HCT116 (cell line): Measurements from ENCODE around the gene TMEM9. TPM values are rescaled to one million over a fixed set of nuclear protein-coding genes. Genes with fewer than 3 reads are reported as not detected.

Source experiments
- ATAC-seq: fragments of 200-7000 bp; cut with Tn5 transposase; 2 replicates; pipeline ENCODE4 v1.9.1; 2020; ENCODE audit warnings: mild to moderate bottlenecking, moderate library complexity
- BruUV-seq: library from RNA; stranded (reverse); fragments of 400-500 nt; replicated peaks from 2 replicates; lab custom pipeline; 2021; lab: Mats Ljungman, UMichigan
- CTCF ChIA-PET: fragments of 300-600 bp; sonication (Branson Sonifier 250); formaldehyde crosslinking; loops from one replicate; lab custom pipeline; 2021; ENCODE audit warnings: antibody characterized with exemption; lab: Charles Lee
- POLR2A ChIA-PET: fragments of 300-600, 350-600 bp; sonication (Branson Sonifier 250); formaldehyde crosslinking; loops from one replicate; lab custom pipeline; 2021; ENCODE audit warnings: antibody characterized with exemption; lab: Charles Lee
- RAD21 ChIA-PET, 2 experiments: fragments of 300-600 bp; sonication (Branson Sonifier 250); formaldehyde crosslinking; loops; one replicate each; lab custom pipeline; 2023; ENCODE audit warnings: low total read pairs in 2 of 2; ENCODE audit not compliant: uncharacterized antibody in 2 of 2, unreplicated experiment in 2 of 2, low non-redundant PET in 1 of 2; lab: Charles Lee
- DNase-seq: peaks from one replicate; pipeline ENCODE4 v3.0.0-alpha.2; 2010; ENCODE audit warnings: low read depth, low spot score
- H2AFZ ChIP-seq: fragments of 200-600 bp; shearing (Covaris generic), sonication (generic); 2 replicates; pipeline ENCODE4 v1.6.1; 2017; ENCODE audit warnings: low read depth, mixed run types, mixed read lengths, antibody characterized with exemption, low read length; ENCODE audit not compliant: poor library complexity, severe bottlenecking
- H3K27ac ChIP-seq: 2 replicates; pipeline ENCODE4 v1.5.1; 2012; ENCODE audit warnings: low read depth, low read length
- H3K27me3 ChIP-seq: fragments of 200-600 bp; sonication (generic); 2 replicates; pipeline ENCODE4 v1.6.1; 2016; ENCODE audit warnings: mixed run types, low read length, mixed read lengths; ENCODE audit not compliant: insufficient read depth
- H3K36me3 ChIP-seq, 2 experiments: fragments of 200-500 bp in 1 of 2; fragments of 200-600 bp in 1 of 2; sonication (Bioruptor generic) in 1 of 2; sonication (generic) in 1 of 2; 2 replicates each; pipeline versions ENCODE4 v1.5.1 to v1.6.1; 2014 to 2016; ENCODE audit warnings: low read length in 2 of 2, inconsistent platforms in 1 of 2, mixed read lengths in 1 of 2, mixed run types in 1 of 2; ENCODE audit not compliant: insufficient read depth in 2 of 2, control insufficient read depth in 1 of 2
- H3K4me1 ChIP-seq, 2 experiments: fragments of 200-600 bp in 1 of 2; sonication (generic) in 1 of 2; 2 replicates each; pipeline versions ENCODE4 v1.5.1 to v1.6.1; 2012 to 2017; ENCODE audit warnings: low read length in 2 of 2, inconsistent platforms in 1 of 2, mild to moderate bottlenecking in 1 of 2, mixed read lengths in 1 of 2, mixed run types in 1 of 2, moderate library complexity in 1 of 2; ENCODE audit not compliant: insufficient read depth in 2 of 2, control insufficient read depth in 1 of 2
- H3K4me2 ChIP-seq: fragments of 200-600 bp; sonication (generic); 2 replicates; pipeline ENCODE4 v1.6.1; 2017; ENCODE audit warnings: mixed run types, low read length, mixed read lengths
- H3K4me3 ChIP-seq, 2 experiments: fragments of 200-600 bp in 1 of 2; sonication (generic) in 1 of 2; replicated peaks in 1 of 2; 2 replicates each; pipeline ENCODE4 v1.5.1; 2011 to 2016; ENCODE audit warnings: low read length in 2 of 2, control low read depth in 1 of 2, low read depth in 1 of 2, mild to moderate bottlenecking in 1 of 2, mixed read lengths in 1 of 2, mixed run types in 1 of 2
- H3K79me2 ChIP-seq: fragments of 200-600 bp; sonication (generic); 2 replicates; pipeline ENCODE4 v1.6.1; 2017; ENCODE audit warnings: mild to moderate bottlenecking, mixed run types, low read length, moderate library complexity, mixed read lengths; ENCODE audit not compliant: insufficient read depth
- H3K9ac ChIP-seq: fragments of 200-600 bp; sonication (generic); 2 replicates; pipeline ENCODE4 v1.6.1; 2016; ENCODE audit warnings: low read length, mixed read lengths
- H3K9me2 ChIP-seq: fragments of 200-600 bp; sonication (generic), shearing (Covaris generic); 2 replicates; pipeline ENCODE4 v1.6.1; 2017; ENCODE audit warnings: mixed run types, mild to moderate bottlenecking, moderate library complexity; ENCODE audit not compliant: insufficient read depth
- H3K9me3 ChIP-seq, 2 experiments: fragments of 200-500 bp in 1 of 2; fragments of 200-600 bp in 1 of 2; sonication (Bioruptor generic) in 1 of 2; sonication (generic) in 1 of 2; 2 replicates each; pipeline ENCODE4 v1.6.1; 2014 to 2017; ENCODE audit warnings: low read length in 2 of 2, mixed read lengths in 2 of 2, inconsistent platforms in 1 of 2, low read depth in 1 of 2, mild to moderate bottlenecking in 1 of 2, mixed run types in 1 of 2, moderate library complexity in 1 of 2; ENCODE audit not compliant: control insufficient read depth in 1 of 2, insufficient read depth in 1 of 2
- H4K20me1 ChIP-seq: fragments of 200-600 bp; sonication (generic), shearing (Covaris generic); 2 replicates; pipeline ENCODE4 v1.6.1; 2017; ENCODE audit warnings: mixed run types, mild to moderate bottlenecking, moderate library complexity; ENCODE audit not compliant: insufficient read depth
- CBX3 ChIP-seq: IDR thresholded peaks from 2 replicates; pipeline ENCODE4 v1.6.1; 2012; ENCODE audit warnings: low read depth
- EGR1 ChIP-seq: IDR thresholded peaks from 2 replicates; pipeline ENCODE4 v1.6.1; 2012; ENCODE audit warnings: low read depth
- EZH2 ChIP-seq: fragments of 200-600 bp; sonication (generic); IDR thresholded peaks from 2 replicates; pipeline ENCODE4 v1.6.1; 2017; ENCODE audit warnings: antibody characterized with exemption, mixed run types
- SP1 ChIP-seq: IDR thresholded peaks from 2 replicates; pipeline ENCODE4 v1.6.1; 2012; ENCODE audit warnings: low read depth
- TCF7L2 ChIP-seq: IDR thresholded peaks from 2 replicates; pipeline ENCODE4 v1.7.0; 2011; ENCODE audit warnings: borderline replicate concordance, inconsistent platforms; ENCODE audit not compliant: insufficient read depth, insufficient read length; ENCODE audit errors: extremely low read depth
- ZFX ChIP-seq: fragments of 450-650 bp; IDR thresholded peaks from 2 replicates; pipeline ENCODE4 v1.6.1; 2017
- ZNF274 ChIP-seq: fragments of 200-500 bp; sonication (Bioruptor generic); IDR thresholded peaks from 2 replicates; pipeline ENCODE4 v1.6.1; 2014; ENCODE audit warnings: mild to moderate bottlenecking, low read depth, low read length, inconsistent platforms
- intact Hi-C: fragments of 100-400 bp; cut with micrococcal nuclease; formaldehyde crosslinking; loops from 2 replicates; pipeline ENCODE4 v1.10.0; 2022
- total RNA-seq: library from RNA; stranded (reverse); gene quantifications from one replicate; pipeline ENCODE4 v1.2.1, GENCODE V29; 2021; ENCODE audit not compliant: unreplicated experiment
- TF ChIP-seq, protein P1 (sequence below), 3 experiments: fragments of 200-600 bp in 1 of 3; sonication (generic) in 1 of 3; IDR thresholded peaks in 2 of 3; conservative IDR thresholded peaks in 1 of 3; 2 replicates each; pipeline ENCODE4 v1.5.1; 2012 to 2017; ENCODE audit warnings: low read depth in 2 of 3, low read length in 2 of 3, antibody characterized with exemption in 1 of 3, borderline replicate concordance in 1 of 3, control low read depth in 1 of 3, mild to moderate bottlenecking in 1 of 3, mixed read lengths in 1 of 3, mixed run types in 1 of 3, moderate library complexity in 1 of 3; ENCODE audit not compliant: insufficient read depth in 1 of 3
- TF ChIP-seq, protein P2 (sequence below): IDR thresholded peaks from 2 replicates; pipeline ENCODE4 v1.6.1; 2012

TMEM9 gene
- total RNA-seq, 1 experiment from 2014 or later: 66.3 TPM

DNA sequence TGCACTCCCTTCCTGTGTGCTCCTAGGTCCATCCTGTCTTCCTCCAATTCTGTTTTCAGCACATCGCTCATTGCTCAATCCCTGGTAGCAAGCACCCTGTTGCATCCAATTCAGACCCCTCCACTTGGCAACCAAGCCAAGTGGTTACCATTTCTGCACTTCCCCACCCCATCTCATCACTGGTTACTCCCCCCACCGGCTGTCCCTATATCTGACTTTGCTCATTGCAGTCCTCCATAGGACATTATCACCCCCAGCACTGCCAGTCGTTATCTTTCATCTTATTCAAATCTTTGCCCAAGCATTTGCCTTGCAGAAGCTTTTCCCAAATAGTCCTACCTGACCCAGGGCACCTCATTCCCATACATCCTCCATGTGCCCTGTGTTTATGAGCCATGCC lies 2.1 kb upstream of the TMEM9 start:
- no TSS peak for BruUV-seq
- H3K4me1 ChIP-seq: peaks cover 3 to 15% of the 10 kb centered on the region in 2 experiments; a peak in 3 of 4 replicates
- intact Hi-C loops: no loop called here
- no peak overlapping the region for H3K9ac ChIP-seq
- ATAC-seq (no peak), DNase-seq (no peak)
- no peak for TF ChIP-seq TCF7L2
- TF ChIP-seq CBX3: no peak
- TF ChIP-seq, protein P1, sequence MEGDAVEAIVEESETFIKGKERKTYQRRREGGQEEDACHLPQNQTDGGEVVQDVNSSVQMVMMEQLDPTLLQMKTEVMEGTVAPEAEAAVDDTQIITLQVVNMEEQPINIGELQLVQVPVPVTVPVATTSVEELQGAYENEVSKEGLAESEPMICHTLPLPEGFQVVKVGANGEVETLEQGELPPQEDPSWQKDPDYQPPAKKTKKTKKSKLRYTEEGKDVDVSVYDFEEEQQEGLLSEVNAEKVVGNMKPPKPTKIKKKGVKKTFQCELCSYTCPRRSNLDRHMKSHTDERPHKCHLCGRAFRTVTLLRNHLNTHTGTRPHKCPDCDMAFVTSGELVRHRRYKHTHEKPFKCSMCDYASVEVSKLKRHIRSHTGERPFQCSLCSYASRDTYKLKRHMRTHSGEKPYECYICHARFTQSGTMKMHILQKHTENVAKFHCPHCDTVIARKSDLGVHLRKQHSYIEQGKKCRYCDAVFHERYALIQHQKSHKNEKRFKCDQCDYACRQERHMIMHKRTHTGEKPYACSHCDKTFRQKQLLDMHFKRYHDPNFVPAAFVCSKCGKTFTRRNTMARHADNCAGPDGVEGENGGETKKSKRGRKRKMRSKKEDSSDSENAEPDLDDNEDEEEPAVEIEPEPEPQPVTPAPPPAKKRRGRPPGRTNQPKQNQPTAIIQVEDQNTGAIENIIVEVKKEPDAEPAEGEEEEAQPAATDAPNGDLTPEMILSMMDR (IDR thresholded peaks at IDR 0.05 in 2 of 3, conservative IDR thresholded peaks at IDR 0.05 in 1 of 3; ENCODE audit: borderline replicate concordance in 1 of 3, insufficient read depth in 1 of 3, low read depth in 2 of 3, low read length in 2 of 3): no peak
- no peak for TF ChIP-seq ZFX
- no peak for TF ChIP-seq SP1
- no peak for TF ChIP-seq EZH2
- no peak for TF ChIP-seq EGR1
- TF ChIP-seq, protein P2, sequence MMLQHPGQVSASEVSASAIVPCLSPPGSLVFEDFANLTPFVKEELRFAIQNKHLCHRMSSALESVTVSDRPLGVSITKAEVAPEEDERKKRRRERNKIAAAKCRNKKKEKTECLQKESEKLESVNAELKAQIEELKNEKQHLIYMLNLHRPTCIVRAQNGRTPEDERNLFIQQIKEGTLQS: no peak
- no peak for TF ChIP-seq ZNF274
- ChIA-PET CTCF (no interaction called here), RAD21 (no interaction called here), POLR2A (no interaction called here)
- H2AFZ ChIP-seq: no peak overlapping the region
- H3K79me2 ChIP-seq: peaks cover 17% of the 10 kb centered on the region; the same call in 1 of the 2 replicates
- no peaks in the 10 kb centered on the region for H3K27me3 ChIP-seq
- H3K36me3 ChIP-seq: peaks cover 5 to 6% of the 10 kb centered on the region in 2 experiments
- H3K27ac ChIP-seq: no peak overlapping the region
- H3K9me2 ChIP-seq: no peaks in the 10 kb centered on the region
- no peaks in the 10 kb centered on the region for H4K20me1 ChIP-seq
- no peaks in the 10 kb centered on the region for H3K9me3 ChIP-seq
- H3K4me2 ChIP-seq: no peak overlapping the region
- H3K4me3 ChIP-seq: no peak overlapping the region
